Suprapubic skin (tissue), 4 donors: ENCODE data around the gene WWTR1. TPM values are rescaled to one million over a fixed set of nuclear protein-coding genes. Genes with fewer than 3 reads are reported as not detected.

Experiments
- DNase-seq, 2 donors: peaks; one replicate each; pipeline ENCODE4 v3.0.0-alpha.2; 2019; ENCODE audit warnings: low spot score in 2 of 2
- H3K27ac ChIP-seq: fragments of 200-600 bp; sonication (generic); one replicate; pipeline ENCODE4 v1.5.1; 2019
- H3K27me3 ChIP-seq: fragments of 200-600 bp; sonication (generic); one replicate; pipeline ENCODE4 v1.5.1; 2019
- H3K36me3 ChIP-seq: fragments of 200-600 bp; sonication (generic); one replicate; pipeline ENCODE4 v1.5.1; 2019
- H3K4me1 ChIP-seq: fragments of 200-600 bp; sonication (generic); one replicate; pipeline ENCODE4 v1.5.1; 2019
- H3K4me3 ChIP-seq: fragments of 200-600 bp; sonication (generic); one replicate; pipeline ENCODE4 v1.5.1; 2019; ENCODE audit warnings: mild to moderate bottlenecking
- H3K9me3 ChIP-seq: fragments of 200-600 bp; sonication (generic); one replicate; pipeline ENCODE4 v1.5.1; 2019
- CTCF ChIP-seq, 2 donors: fragments of 200-600 bp in 1 of 2; fragments of 450-650 bp in 1 of 2; sonication (generic) in 1 of 2; IDR thresholded peaks; one replicate each; pipeline ENCODE4 v1.5.1; 2016 to 2019; ENCODE audit warnings: antibody characterized with exemption in 2 of 2, mild to moderate bottlenecking in 1 of 2, moderate library complexity in 1 of 2
- EP300 ChIP-seq: sonication (generic); formaldehyde crosslinking; IDR thresholded peaks from one replicate; pipeline ENCODE4 v1.6.1; 2017; ENCODE audit warnings: antibody characterized with exemption
- POLR2A ChIP-seq, 2 donors: fragments of 450-650 bp; IDR thresholded peaks; one replicate each; pipeline ENCODE4 v1.6.1; 2017; ENCODE audit warnings: antibody characterized with exemption in 2 of 2, mild to moderate bottlenecking in 2 of 2, moderate library complexity in 2 of 2
- POLR2AphosphoS5 ChIP-seq, 3 donors: sonication (generic); formaldehyde crosslinking; IDR thresholded peaks; one replicate each; pipeline ENCODE4 v1.6.1; 2017; ENCODE audit warnings: antibody characterized with exemption in 3 of 3
- WGBS: methylation state at CpG from one replicate; pipeline ENCODE4 v1.1.5; 2018; 5-methylcytosine and 5-hydroxymethylcytosine counted together
- total RNA-seq, 4 donors: library from RNA; depleted of rRNA; stranded (reverse); fragments of >200 nt; gene quantifications; one replicate each; pipeline ENCODE4 v1.1.0, GENCODE V29; 2016

WWTR1 gene
- total RNA-seq, 4 donors from 2014 or later = 33.0 to 68.9 (median 52.1) TPM

- peak overlapping the region; percentile 55 for H3K27ac ChIP-seq
- H3K4me3 ChIP-seq = no peak overlapping the region
- peaks cover 67% of the 10 kb centered on the region for H3K4me1 ChIP-seq
- H3K27me3 ChIP-seq = no peaks in the 10 kb centered on the region
- no peak for DNase-seq
- TF ChIP-seq POLR2AphosphoS5 (IDR thresholded peaks at IDR 0.05) (no peak), CTCF (IDR thresholded peaks at IDR 0.05) (no peak), POLR2A (IDR thresholded peaks at IDR 0.05) (no peak), EP300 (no peak)
- H3K36me3 ChIP-seq = no peaks in the 10 kb centered on the region
- WGBS = 29% methylated on average over 2 of the region's 2 CpGs
- no peaks in the 10 kb centered on the region for H3K9me3 ChIP-seq
These were observed 76.6 kb downstream of the WWTR1 start for GRCh38 chr3:149581248-149581647.

GRCh38 chr3:149579838-149580542, 77.8 kb downstream of the WWTR1 start:
- H3K9me3 ChIP-seq = no peaks in the 10 kb centered on the region
- no peak for DNase-seq
- H3K36me3 ChIP-seq = no peaks in the 10 kb centered on the region
- H3K4me3 ChIP-seq = no peak overlapping the region
- TF ChIP-seq EP300 (no peak), POLR2AphosphoS5 (IDR thresholded peaks at IDR 0.05) (no peak), CTCF (IDR thresholded peaks at IDR 0.05) (no peak), POLR2A (IDR thresholded peaks at IDR 0.05) (no peak)
- 37% methylated on average over 4 of the region's 4 CpGs for whole genome bisulfite sequencing
- peaks cover 79% of the 10 kb centered on the region for H3K4me1 ChIP-seq
- no peak overlapping the region for H3K27ac ChIP-seq
- H3K27me3 ChIP-seq = no peaks in the 10 kb centered on the region

- no peaks in the 10 kb centered on the region for H3K27me3 ChIP-seq
- no peak overlapping the region for H3K27ac ChIP-seq
- 59% methylated on average over 1 of the region's 1 CpG for WGBS
- no peak for TF ChIP-seq EP300
- TF ChIP-seq POLR2A (IDR thresholded peaks at IDR 0.05) = no peak
- no peak for TF ChIP-seq POLR2AphosphoS5 (IDR thresholded peaks at IDR 0.05)
- no peak for TF ChIP-seq CTCF (IDR thresholded peaks at IDR 0.05)
- H3K36me3 ChIP-seq = no peaks in the 10 kb centered on the region
- no peak overlapping the region for H3K4me3 ChIP-seq
- peaks cover 77% of the 10 kb centered on the region for H3K4me1 ChIP-seq
- no peak for DNase-seq
- no peaks in the 10 kb centered on the region for H3K9me3 ChIP-seq
These were observed 78.7 kb downstream of the WWTR1 start for GRCh38 chr3:149579161-149579560.

GRCh38 chr3:149577801-149578200, 80.0 kb downstream of the WWTR1 start:
- Histone ChIP-seq H3K27ac (no peak overlapping the region), H3K36me3 (no peaks in the 10 kb centered on the region), H3K4me1 (peaks cover 79% of the 10 kb centered on the region), H3K27me3 (no peaks in the 10 kb centered on the region), H3K9me3 (no peaks in the 10 kb centered on the region), H3K4me3 (no peak overlapping the region)
- DNase-seq = no peak
- TF ChIP-seq POLR2AphosphoS5 (IDR thresholded peaks at IDR 0.05) = no peak
- no peak for TF ChIP-seq CTCF (IDR thresholded peaks at IDR 0.05)
- TF ChIP-seq EP300 = no peak
- TF ChIP-seq POLR2A (IDR thresholded peaks at IDR 0.05) = no peak
- 97% methylated on average over 2 of the region's 2 CpGs for WGBS

GRCh38 chr3:149575961-149576564, 81.8 kb downstream of the WWTR1 start:
- H3K4me1 ChIP-seq = peaks cover 77% of the 10 kb centered on the region

More at GRCh38 chr3:149575961-149576564, 81.8 kb downstream of the WWTR1 start:
- WGBS = 26% methylated on average over 5 of the region's 5 CpGs
- Histone ChIP-seq H3K27ac (peak overlapping the region; percentile 86), H3K9me3 (no peaks in the 10 kb centered on the region), H3K27me3 (no peaks in the 10 kb centered on the region), H3K4me3 (no peak overlapping the region), H3K36me3 (peaks cover 3% of the 10 kb centered on the region)
- DNase-seq = no peak
- TF ChIP-seq POLR2AphosphoS5 (IDR thresholded peaks at IDR 0.05) = peak in 1 of 3 donors; percentile 52
- TF ChIP-seq CTCF (IDR thresholded peaks at IDR 0.05) = no peak
